Upper lobe of left lung (tissue), 6 donors: Measurements from ENCODE around the gene HESX1. TPM values are rescaled to one million over a fixed set of nuclear protein-coding genes. Genes with fewer than 3 reads are reported as not detected.

Experiments
- ATAC-seq, 2 donors: fragments of 200-7000 bp; cut with Tn5 transposase; one replicate each; pipeline ENCODE4 v1.9.1; 2022; ENCODE audit warnings: mild to moderate bottlenecking in 2 of 2, moderate library complexity in 2 of 2; ENCODE audit not compliant: low FRiP score in 2 of 2
- DNase-seq, 2 donors: peaks; one replicate each; pipeline ENCODE4 v3.0.0-alpha.2; 2019 to 2020
- H3K27ac ChIP-seq, 4 donors: fragments of 200-600 bp; sonication (generic); one replicate each; pipeline ENCODE4 v1.5.1; 2016 to 2019
- H3K27me3 ChIP-seq, 4 donors: fragments of 200-600 bp; sonication (generic); one replicate each; pipeline ENCODE4 v1.5.1; 2017 to 2019
- H3K36me3 ChIP-seq, 4 donors: fragments of 200-600 bp; sonication (generic); one replicate each; pipeline ENCODE4 v1.5.1; 2016 to 2019
- H3K4me1 ChIP-seq, 4 donors: fragments of 200-600 bp; sonication (generic); one replicate each; pipeline ENCODE4 v1.5.1; 2018 to 2019
- H3K4me3 ChIP-seq, 4 donors: fragments of 200-600 bp; sonication (generic); one replicate each; pipeline ENCODE4 v1.5.1; 2017 to 2019; ENCODE audit warnings: mild to moderate bottlenecking in 2 of 4, moderate library complexity in 1 of 4
- H3K9me3 ChIP-seq, 4 donors: fragments of 200-600 bp; sonication (generic); one replicate each; pipeline ENCODE4 v1.5.1; 2018 to 2019
- CTCF ChIP-seq, 6 experiments: fragments of 450-650 bp in 4 of 6; fragments of 200-600 bp in 2 of 6; sonication (generic) in 2 of 6; IDR thresholded peaks; one replicate each; pipeline ENCODE4 v1.5.1; 2016 to 2019; ENCODE audit warnings: antibody characterized with exemption in 6 of 6
- EP300 ChIP-seq, 4 donors: sonication (generic); formaldehyde crosslinking; IDR thresholded peaks; one replicate each; pipeline ENCODE4 v1.5.1; 2017; ENCODE audit warnings: antibody characterized with exemption in 4 of 4, control low read depth in 2 of 4
- POLR2A ChIP-seq, 4 donors: fragments of 450-650 bp; IDR thresholded peaks; one replicate each; pipeline ENCODE4 v1.5.1; 2016 to 2017; ENCODE audit warnings: antibody characterized with exemption in 4 of 4, mild to moderate bottlenecking in 2 of 4
- POLR2AphosphoS5 ChIP-seq, 2 donors: sonication (generic); formaldehyde crosslinking; IDR thresholded peaks; one replicate each; pipeline ENCODE4 v1.5.1; 2017; ENCODE audit warnings: antibody characterized with exemption in 2 of 2
- WGBS, 2 donors: methylation state at CpG; one replicate each; pipeline ENCODE4 v1.1.5; 2017 to 2018; 5-methylcytosine and 5-hydroxymethylcytosine counted together
- total RNA-seq, 6 donors: library from RNA; depleted of rRNA in 4 of 6; stranded (reverse); fragments of >200 nt in 4 of 6; gene quantifications; one replicate each; pipeline versions ENCODE4 v1.1.0 to v1.2.1, GENCODE V29; 2016 to 2021
- donor health status: DM: no; HTN: no; CAD: no; lungs with moderate emphysema.
- donor health status: DM: no; HTN: yes; CAD: no; lungs with severe emphysema.

Gene HESX1
- total RNA-seq, 6 donors from 2014 or later: 0.74 to 2.1 (median 0.91) TPM; not detected in 1

- Histone ChIP-seq H3K4me1 (peaks cover 9 to 26% (median 17%) of the 10 kb centered on the region in 4 donors), H3K27me3 (peaks cover 0 to 11% (median 6%) of the 10 kb centered on the region in 4 donors), H3K4me3 (no peak overlapping the region), H3K9me3 (no peaks in the 10 kb centered on the region), H3K27ac (no peak overlapping the region), H3K36me3 (no peaks in the 10 kb centered on the region)
- DNase-seq (no peak), ATAC-seq (no peak)
- TF ChIP-seq POLR2AphosphoS5 (IDR thresholded peaks at IDR 0.05) (no peak), POLR2A (IDR thresholded peaks at IDR 0.05) (no peak)
- WGBS, 2 donors: 50 to 56% methylated on average over 1 of the region's 1 CpG
These were observed 37.9 kb downstream of the HESX1 start for GRCh38 chr3:57161915-57162314.

GRCh38 chr3:57160765-57161538 is 38.8 kb downstream of the HESX1 start:
- no peak for DNase-seq
- Histone ChIP-seq H3K4me1 (peaks cover 9 to 26% (median 17%) of the 10 kb centered on the region in 4 donors), H3K4me3 (no peak overlapping the region), H3K9me3 (no peaks in the 10 kb centered on the region), H3K36me3 (no peaks in the 10 kb centered on the region), H3K27me3 (peaks cover 0 to 11% (median 6%) of the 10 kb centered on the region in 4 donors), H3K27ac (no peak overlapping the region)
- WGBS, 2 donors: 51 to 53% methylated on average over 5 of the region's 5 CpGs
- TF ChIP-seq CTCF (IDR thresholded peaks at IDR 0.05) (no peak), POLR2A (IDR thresholded peaks at IDR 0.05) (no peak), EP300 (IDR thresholded peaks at IDR 0.05) (no peak), POLR2AphosphoS5 (IDR thresholded peaks at IDR 0.05) (no peak)
- no peak for ATAC-seq

GRCh38 chr3:57160076-57160764 is 39.6 kb downstream of the HESX1 start:
- ATAC-seq (peak in 1 of 2 donors; percentile 62), DNase-seq (no peak)
- Histone ChIP-seq H3K9me3 (no peaks in the 10 kb centered on the region), H3K36me3 (no peaks in the 10 kb centered on the region), H3K27me3 (peaks cover 0 to 11% (median 6%) of the 10 kb centered on the region in 4 donors), H3K4me1 (peaks cover 9 to 19% (median 13%) of the 10 kb centered on the region in 4 donors), H3K4me3 (no peak overlapping the region), H3K27ac (no peak overlapping the region)
- WGBS, 2 donors: 81 to 86% methylated on average over 8 of the region's 8 CpGs
- no peak for TF ChIP-seq POLR2A (IDR thresholded peaks at IDR 0.05)
- no peak for TF ChIP-seq CTCF (IDR thresholded peaks at IDR 0.05)
- TF ChIP-seq EP300 (IDR thresholded peaks at IDR 0.05): no peak
- TF ChIP-seq POLR2AphosphoS5 (IDR thresholded peaks at IDR 0.05): no peak

- Histone ChIP-seq H3K27ac (no peak overlapping the region), H3K4me3 (no peak overlapping the region)
- WGBS, 2 donors: 19 to 30% methylated on average over 8 of the region's 8 CpGs
These were observed 40.7 kb downstream of the HESX1 start for GRCh38 chr3:57158813-57159738.

More at GRCh38 chr3:57158813-57159738, 40.7 kb downstream of the HESX1 start:
- ATAC-seq: no peak
- DNase-seq: no peak
- TF ChIP-seq POLR2AphosphoS5 (IDR thresholded peaks at IDR 0.05) (no peak), EP300 (IDR thresholded peaks at IDR 0.05) (no peak), CTCF (IDR thresholded peaks at IDR 0.05) (no peak), POLR2A (IDR thresholded peaks at IDR 0.05) (no peak)
- H3K36me3 ChIP-seq: no peaks in the 10 kb centered on the region
- no peaks in the 10 kb centered on the region for H3K9me3 ChIP-seq
- peaks cover 1 to 9% (median 4%) of the 10 kb centered on the region in 4 donors for H3K4me1 ChIP-seq
- H3K27me3 ChIP-seq: peaks cover 0 to 1% (median 0%) of the 10 kb centered on the region in 4 donors
